Memory B cell (primary cell): ENCODE measurements around the gene PHGDH.

Experiments used
- ATAC-seq: fragments of 150-1000 bp; cut with Tn5 transposase; 2 replicates; pipeline ENCODE4 v1.10.0; 2021; ENCODE audit warnings: low read depth, mild to moderate bottlenecking, moderate library complexity
- DNase-seq, 2 donors: peaks; one replicate each; pipeline ENCODE4 v3.0.0; 2022; ENCODE audit warnings: low spot score in 2 of 2
- H3K27ac Mint-ChIP-seq: one replicate; pipeline ENCODE4 v1.8.0; 2022; ENCODE audit warnings: mild to moderate bottlenecking, moderate library complexity, mixed read lengths
- H3K27me3 Mint-ChIP-seq: one replicate; pipeline ENCODE4 v1.8.0; 2022; ENCODE audit warnings: mixed read lengths
- H3K36me3 Mint-ChIP-seq: one replicate; pipeline ENCODE4 v1.8.0; 2022; ENCODE audit warnings: mild to moderate bottlenecking, mixed read lengths
- H3K4me1 Mint-ChIP-seq: one replicate; pipeline ENCODE4 v1.8.0; 2022; ENCODE audit warnings: mixed read lengths
- H3K4me3 Mint-ChIP-seq: one replicate; pipeline ENCODE4 v1.8.0; 2022; ENCODE audit warnings: mild to moderate bottlenecking, moderate library complexity, mixed read lengths
- H3K9me3 Mint-ChIP-seq: one replicate; pipeline ENCODE4 v1.8.0; 2022; ENCODE audit warnings: mixed read lengths

PHGDH gene

DNA sequence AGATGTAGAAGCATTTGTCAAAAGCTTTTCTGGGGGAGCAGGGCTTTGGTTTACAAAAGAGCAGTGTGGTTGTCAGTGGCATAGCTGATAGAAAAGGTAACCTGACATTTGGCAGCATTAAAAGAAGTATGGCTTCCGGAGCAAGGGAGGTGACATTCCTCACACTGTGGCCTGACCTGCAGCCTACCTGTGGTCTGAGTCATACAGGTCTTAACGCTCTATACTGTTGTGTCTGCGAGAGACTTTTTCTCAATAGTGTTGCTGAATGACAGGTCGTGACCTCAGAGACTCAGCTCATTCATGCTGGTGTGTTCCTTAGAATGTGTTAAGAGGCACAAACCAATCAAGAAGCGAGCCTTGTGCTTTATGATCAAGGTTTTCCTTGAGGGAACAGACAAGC is 19.3 kb downstream of the PHGDH start:
- Mint-ChIP-seq H3K36me3 (peaks cover 10% of the 10 kb centered on the region), H3K27ac (no peak overlapping the region), H3K4me3 (no peak overlapping the region), H3K27me3 (no peaks in the 10 kb centered on the region), H3K4me1 (peaks cover 2% of the 10 kb centered on the region), H3K9me3 (no peaks in the 10 kb centered on the region)
- ATAC-seq (no peak), DNase-seq (no peak)

DNA sequence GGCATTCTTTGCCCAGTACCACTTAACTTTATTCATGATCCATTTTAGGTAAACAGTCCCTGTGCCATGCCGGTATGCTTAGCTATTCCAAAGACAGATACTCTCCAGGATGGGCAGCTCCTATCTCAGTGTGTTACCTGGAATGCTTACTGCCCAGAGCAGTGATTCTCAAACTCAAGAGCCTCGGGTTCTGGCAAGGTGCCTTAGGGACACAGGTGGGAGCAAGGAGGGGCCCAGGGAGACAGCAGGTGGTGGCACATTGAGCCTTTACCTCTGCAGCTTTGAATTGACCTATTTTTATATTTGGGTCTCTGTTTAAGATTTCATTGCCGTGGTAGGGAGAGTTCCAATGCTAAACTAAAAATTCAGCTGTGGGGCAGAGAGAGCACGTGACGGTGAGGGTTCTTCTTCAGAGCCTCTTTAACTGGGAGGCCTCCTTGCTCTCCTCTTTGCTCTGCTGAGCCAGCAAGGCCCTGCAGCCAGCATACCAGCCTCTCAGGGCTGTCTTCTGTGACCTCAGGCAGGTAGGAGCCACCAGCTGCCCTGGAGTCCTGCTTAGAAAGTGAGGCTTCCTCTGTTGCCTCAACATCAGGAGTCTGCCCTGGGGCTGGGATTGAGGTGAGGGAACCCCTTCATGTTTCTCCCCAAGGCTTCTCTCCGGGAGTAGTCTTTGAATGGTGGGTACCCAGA is 20.2 kb downstream of the PHGDH start:
- Mint-ChIP-seq H3K27ac (no peak overlapping the region), H3K9me3 (no peaks in the 10 kb centered on the region), H3K36me3 (peaks cover 10% of the 10 kb centered on the region), H3K27me3 (no peaks in the 10 kb centered on the region), H3K4me1 (peaks cover 2% of the 10 kb centered on the region), H3K4me3 (no peak overlapping the region)
- ATAC-seq (no peak), DNase-seq (no peak)

DNA sequence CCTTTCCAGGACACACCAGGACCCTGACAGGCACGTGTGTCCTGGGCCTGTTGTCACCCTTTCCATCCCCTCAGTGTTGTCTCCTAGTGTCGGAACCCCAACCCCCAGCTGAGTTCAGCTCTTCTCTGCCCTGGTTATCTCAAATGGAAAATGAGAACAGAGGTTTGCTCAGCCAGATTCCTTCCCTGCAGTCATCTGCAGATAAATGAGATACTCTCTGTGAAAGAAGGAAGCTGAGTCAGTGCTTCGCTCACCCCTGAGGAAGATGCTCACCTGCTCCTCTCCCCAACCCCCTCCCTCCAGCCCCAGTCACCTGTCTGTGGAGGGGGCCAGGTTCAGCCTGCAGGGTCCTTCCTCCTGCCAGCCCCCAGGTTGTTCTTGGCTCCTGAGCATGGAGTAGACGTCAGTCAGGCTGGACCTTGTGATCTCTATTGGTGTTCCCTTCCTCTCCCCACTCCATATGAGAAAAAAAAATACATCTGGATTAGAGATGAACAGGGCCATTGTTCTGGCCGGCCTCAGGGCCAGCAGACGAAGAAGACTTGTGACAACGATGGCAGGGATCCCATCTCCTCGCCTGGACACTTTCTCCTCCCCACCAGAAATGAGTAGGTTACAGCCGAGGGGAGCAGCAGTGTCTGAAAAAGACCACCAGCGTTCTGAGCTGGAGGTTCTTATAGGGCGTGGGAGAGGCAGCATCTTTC is 20.9 kb downstream of the PHGDH start:
- Mint-ChIP-seq H3K4me3 (no peak overlapping the region), H3K36me3 (peaks cover 10% of the 10 kb centered on the region), H3K27ac (no peak overlapping the region)

DNA sequence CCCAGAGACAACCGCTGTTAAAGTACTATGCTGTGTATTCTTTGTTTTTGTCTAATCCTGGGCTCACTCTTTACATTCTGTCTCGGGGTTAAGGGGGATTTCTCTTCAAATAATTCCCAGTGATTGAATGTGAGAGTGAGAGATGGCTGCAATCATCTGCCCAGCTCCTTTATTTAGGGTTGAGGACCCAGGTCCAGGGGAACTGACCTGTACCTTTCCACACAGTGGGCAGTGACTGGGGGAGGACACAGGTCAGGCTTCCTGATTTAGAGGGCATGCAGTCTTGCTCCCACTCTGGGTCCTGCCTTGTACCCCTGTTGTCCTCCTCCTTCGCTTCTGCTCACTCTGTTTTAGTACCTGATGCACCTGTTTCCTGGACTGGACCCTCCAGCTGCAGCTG is 22.0 kb downstream of the PHGDH start:
- no peak for DNase-seq
- peaks cover 10% of the 10 kb centered on the region for H3K36me3 Mint-ChIP-seq
- no peaks in the 10 kb centered on the region for H3K4me1 Mint-ChIP-seq
- no peak overlapping the region for H3K4me3 Mint-ChIP-seq
- H3K27me3 Mint-ChIP-seq = no peaks in the 10 kb centered on the region
- H3K9me3 Mint-ChIP-seq = no peaks in the 10 kb centered on the region
- H3K27ac Mint-ChIP-seq = no peak overlapping the region
- no peak for ATAC-seq

More for the DNA sequence above, 20.9 kb downstream of the PHGDH start:
- ATAC-seq (no peak), DNase-seq (no peak)
- Mint-ChIP-seq H3K27me3 (no peaks in the 10 kb centered on the region), H3K4me1 (peaks cover 2% of the 10 kb centered on the region), H3K9me3 (no peaks in the 10 kb centered on the region)

DNA sequence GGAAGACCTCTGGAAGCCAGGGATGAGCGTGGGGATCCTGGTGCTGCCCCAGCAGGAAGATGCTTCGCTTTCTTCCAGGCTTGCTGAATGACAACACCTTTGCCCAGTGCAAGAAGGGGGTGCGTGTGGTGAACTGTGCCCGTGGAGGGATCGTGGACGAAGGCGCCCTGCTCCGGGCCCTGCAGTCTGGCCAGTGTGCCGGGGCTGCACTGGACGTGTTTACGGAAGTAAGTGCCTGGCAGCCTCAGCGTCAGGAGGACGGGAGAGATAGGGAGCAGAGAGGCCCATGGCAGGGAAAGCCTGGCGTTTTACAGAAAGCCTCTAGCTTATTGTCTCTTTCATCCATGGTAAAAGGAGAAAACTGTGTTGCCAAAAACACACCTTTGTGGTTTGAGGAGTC is 23.5 kb downstream of the PHGDH start:
- Mint-ChIP-seq H3K27me3 (no peaks in the 10 kb centered on the region), H3K4me3 (no peak overlapping the region), H3K9me3 (no peaks in the 10 kb centered on the region), H3K36me3 (peaks cover 7% of the 10 kb centered on the region), H3K27ac (no peak overlapping the region), H3K4me1 (no peaks in the 10 kb centered on the region)
- ATAC-seq (no peak), DNase-seq (no peak)

DNA sequence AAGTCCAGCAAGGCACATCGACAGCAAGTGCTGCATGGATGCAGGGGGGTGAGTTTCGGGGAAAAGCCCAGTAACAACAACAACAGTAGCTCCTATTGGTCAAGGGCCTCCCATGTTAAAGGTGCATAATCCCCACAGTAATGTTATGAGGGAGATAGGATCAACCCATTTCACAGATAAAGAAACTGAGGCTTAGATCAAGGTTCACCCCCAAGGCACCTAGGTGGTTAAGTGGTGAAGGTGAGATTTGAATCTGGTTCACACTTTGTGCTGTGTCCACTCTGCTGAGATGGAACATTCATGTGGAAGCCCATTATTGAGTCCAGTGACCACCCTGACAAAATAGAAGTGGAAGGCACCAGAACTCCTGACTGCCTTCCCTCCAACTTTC is 24.9 kb downstream of the PHGDH start:
- H3K27me3 Mint-ChIP-seq = no peaks in the 10 kb centered on the region
- no peak overlapping the region for H3K27ac Mint-ChIP-seq
- H3K4me1 Mint-ChIP-seq = no peaks in the 10 kb centered on the region
- DNase-seq = no peak
- ATAC-seq = no peak
- H3K4me3 Mint-ChIP-seq = no peak overlapping the region
- H3K36me3 Mint-ChIP-seq = peaks cover 7% of the 10 kb centered on the region
- no peaks in the 10 kb centered on the region for H3K9me3 Mint-ChIP-seq

DNA sequence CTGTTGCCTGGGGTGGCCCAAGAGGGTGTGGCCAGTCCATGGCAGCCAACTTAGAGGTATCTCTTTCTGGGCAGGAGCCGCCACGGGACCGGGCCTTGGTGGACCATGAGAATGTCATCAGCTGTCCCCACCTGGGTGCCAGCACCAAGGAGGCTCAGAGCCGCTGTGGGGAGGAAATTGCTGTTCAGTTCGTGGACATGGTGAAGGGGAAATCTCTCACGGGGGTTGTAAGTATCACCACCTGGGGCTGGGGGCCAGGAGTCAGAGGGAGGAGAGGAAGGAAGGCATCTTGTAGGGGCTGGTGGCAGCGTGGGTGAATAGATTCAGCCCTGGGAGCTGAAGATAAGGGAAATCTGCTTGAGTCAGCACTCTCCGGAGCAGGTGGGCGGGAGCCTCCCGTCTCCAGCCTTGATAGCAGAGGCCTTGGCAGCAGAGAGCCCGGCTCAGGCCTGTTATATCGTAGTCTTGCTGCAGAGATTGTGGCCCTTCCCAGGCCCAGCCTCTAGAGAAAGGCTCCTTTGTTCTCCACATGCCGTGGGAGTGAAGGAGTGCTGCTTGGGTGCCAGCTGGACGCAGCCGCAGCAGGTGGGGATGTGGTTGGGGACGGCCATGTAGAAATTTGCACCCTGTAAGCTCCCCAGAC is 25.4 kb downstream of the PHGDH start:
- Mint-ChIP-seq H3K36me3 (peaks cover 7% of the 10 kb centered on the region), H3K27ac (no peak overlapping the region), H3K4me3 (no peak overlapping the region), H3K27me3 (no peaks in the 10 kb centered on the region), H3K9me3 (no peaks in the 10 kb centered on the region), H3K4me1 (no peaks in the 10 kb centered on the region)
- ATAC-seq (no peak), DNase-seq (no peak)

DNA sequence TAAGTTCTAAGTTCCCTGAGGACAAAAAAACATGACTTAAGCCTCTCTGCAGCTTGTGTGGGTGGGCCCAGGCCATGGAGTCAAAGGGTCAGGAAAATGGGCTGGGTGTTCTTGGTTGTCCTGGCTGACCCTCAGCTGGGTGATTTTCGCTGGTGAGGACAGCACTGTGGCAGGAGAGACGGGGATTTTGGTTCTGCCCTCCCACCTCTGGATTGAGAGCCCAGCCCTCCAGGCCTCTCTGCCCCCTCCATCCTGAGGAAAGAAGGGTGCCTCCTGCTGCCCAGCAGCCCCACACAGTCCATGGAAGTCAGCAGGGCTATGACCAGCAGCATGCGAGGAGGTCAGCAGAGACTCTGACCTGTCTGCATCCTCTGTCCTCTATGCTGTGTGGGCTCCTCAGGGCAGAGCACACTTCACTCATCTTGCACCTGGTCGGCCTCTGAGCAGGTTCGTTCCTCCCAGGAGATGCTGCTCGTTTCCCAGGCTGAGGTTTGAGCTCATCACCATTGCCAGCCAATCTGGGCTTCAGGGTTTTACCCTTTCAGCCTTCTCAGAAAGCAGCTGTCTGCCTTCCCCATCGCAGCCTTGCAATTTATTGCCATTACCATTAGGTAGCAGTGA is 26.5 kb downstream of the PHGDH start:
- ATAC-seq (no peak), DNase-seq (no peak)
- peaks cover 8% of the 10 kb centered on the region for H3K36me3 Mint-ChIP-seq
- H3K27me3 Mint-ChIP-seq = no peaks in the 10 kb centered on the region
- H3K4me3 Mint-ChIP-seq = no peak overlapping the region
- H3K27ac Mint-ChIP-seq = no peak overlapping the region
- H3K4me1 Mint-ChIP-seq = no peaks in the 10 kb centered on the region
- H3K9me3 Mint-ChIP-seq = no peaks in the 10 kb centered on the region

DNA sequence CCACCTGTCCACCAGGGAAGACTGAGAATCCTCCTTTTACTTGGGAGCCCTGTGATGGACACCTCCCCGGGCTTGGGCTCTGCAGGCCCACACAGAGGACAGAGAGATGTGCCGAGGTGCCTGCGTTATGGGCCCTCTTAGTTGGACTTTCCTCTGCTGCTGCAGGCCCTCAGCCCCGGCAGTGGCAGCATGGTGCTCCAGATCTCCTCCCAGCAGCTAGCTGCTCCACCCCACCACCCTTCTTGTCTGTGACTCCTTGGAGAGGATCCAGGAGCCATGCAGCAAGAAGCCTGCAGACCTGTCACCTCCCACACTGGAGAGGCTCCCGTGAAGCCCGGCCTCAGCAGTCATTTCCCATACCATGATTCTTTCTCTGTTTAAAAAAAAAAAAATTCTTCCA is 27.4 kb downstream of the PHGDH start:
- Mint-ChIP-seq H3K27ac (no peak overlapping the region), H3K36me3 (peaks cover 6% of the 10 kb centered on the region), H3K4me1 (peaks cover 2% of the 10 kb centered on the region), H3K4me3 (no peak overlapping the region), H3K9me3 (no peaks in the 10 kb centered on the region), H3K27me3 (no peaks in the 10 kb centered on the region)
- no peak for ATAC-seq
- no peak for DNase-seq

DNA sequence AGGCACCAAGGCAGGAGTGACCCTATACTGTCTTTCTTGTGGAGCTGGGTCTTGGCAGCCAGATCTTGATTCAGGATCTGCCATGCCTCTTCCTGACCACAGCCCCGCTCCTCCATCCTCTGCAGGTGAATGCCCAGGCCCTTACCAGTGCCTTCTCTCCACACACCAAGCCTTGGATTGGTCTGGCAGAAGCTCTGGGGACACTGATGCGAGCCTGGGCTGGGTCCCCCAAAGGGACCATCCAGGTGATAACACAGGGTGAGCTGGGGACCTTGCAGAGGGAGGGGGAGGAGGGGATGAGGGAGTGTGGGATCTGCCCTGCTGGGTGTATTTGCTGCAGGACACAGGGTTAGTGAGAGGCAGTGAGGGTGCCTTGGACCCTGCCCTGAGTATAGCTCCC is 28.5 kb downstream of the PHGDH start:
- Mint-ChIP-seq H3K9me3 (no peaks in the 10 kb centered on the region), H3K4me3 (no peak overlapping the region), H3K27me3 (no peaks in the 10 kb centered on the region), H3K4me1 (peaks cover 5% of the 10 kb centered on the region), H3K36me3 (peaks cover 2% of the 10 kb centered on the region), H3K27ac (no peak overlapping the region)
- ATAC-seq = no peak
- DNase-seq = no peak

DNA sequence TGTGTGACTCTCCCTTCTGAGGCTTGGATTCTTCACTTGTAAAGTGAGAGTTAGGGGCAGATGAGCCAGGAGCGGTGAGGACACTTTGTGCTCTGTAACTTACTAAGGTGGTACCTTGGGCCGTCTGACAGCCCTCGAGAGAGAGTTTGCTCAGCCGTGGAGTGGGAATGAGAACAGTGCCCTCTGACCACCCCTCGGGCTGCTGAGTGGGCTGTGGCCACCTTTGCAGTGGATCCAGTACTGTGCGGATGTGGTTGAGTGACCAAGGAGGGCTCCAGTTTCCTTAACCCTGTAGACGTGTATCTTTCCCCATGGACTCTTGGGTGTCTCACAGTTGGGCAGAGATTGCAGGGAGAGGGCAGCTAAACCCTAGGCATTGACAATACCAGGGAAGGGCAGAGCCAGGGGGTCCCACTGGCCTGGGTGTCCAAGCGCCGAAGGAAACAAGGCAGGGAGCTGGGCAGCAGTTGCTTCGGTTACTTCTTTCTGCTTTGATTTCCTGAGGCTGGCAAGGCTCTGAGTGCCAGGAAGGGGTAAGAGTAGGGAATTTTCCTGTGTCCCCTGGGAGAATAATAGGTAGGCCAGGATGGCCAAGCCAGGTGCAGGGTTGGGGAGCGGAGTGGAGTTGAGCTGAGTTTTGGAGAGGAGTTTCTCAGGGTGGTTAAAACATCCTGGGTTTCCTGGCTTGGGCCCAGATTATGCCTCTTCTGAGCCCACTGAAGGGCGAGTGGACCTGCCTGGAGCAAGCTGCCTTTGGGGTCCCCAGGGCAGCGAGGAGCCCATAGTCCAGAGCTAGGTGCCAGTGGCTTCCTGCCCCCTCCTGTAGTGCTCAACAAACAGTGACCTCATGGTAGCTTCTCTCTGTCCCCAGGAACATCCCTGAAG is 29.4 kb downstream of the PHGDH start:
- DNase-seq (no peak), ATAC-seq (no peak)
- Mint-ChIP-seq H3K9me3 (no peaks in the 10 kb centered on the region), H3K27ac (no peak overlapping the region), H3K27me3 (no peaks in the 10 kb centered on the region), H3K4me3 (no peak overlapping the region), H3K4me1 (peaks cover 8% of the 10 kb centered on the region), H3K36me3 (peaks cover 2% of the 10 kb centered on the region)

DNA sequence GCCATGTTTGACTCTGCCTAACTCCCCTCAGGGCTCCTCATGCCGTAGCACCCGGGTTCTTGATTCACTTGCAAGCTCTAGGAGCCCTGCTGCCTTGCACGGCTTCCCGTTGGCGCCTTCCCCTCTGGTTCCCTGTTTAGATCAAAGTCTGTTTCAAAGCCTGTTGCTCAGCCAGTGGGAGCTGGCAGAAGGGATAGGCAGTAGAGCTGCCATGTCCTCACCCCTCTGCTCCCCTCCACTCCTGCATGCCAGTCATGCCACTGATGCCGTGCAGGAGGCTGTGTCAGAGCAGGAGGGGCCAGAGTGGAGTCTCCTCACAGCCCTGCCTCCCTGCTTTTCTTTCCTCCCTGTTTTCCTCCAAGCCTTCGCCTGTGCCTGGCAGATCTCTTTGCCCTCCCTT is 30.5 kb downstream of the PHGDH start:
- H3K27me3 Mint-ChIP-seq = no peaks in the 10 kb centered on the region
- no peaks in the 10 kb centered on the region for H3K9me3 Mint-ChIP-seq
- ATAC-seq (no peak), DNase-seq (no peak)
- H3K27ac Mint-ChIP-seq = no peak overlapping the region
- peaks cover 8% of the 10 kb centered on the region for H3K4me1 Mint-ChIP-seq
- H3K4me3 Mint-ChIP-seq = no peak overlapping the region
- peaks cover 2% of the 10 kb centered on the region for H3K36me3 Mint-ChIP-seq

DNA sequence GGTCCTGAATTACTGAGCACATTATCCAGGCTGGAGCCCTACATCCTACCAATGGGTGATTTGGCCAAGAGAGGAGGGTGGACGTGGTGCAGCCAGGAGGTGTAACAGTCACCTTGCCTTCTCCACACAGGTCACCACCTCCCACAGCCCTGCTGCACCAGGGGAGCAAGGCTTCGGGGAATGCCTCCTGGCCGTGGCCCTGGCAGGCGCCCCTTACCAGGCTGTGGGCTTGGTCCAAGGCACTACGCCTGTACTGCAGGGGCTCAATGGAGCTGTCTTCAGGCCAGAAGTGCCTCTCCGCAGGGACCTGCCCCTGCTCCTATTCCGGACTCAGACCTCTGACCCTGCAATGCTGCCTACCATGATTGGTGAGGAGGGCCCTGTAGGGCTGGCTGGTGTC is 30.9 kb downstream of the PHGDH start:
- Mint-ChIP-seq H3K27ac (no peak overlapping the region), H3K4me1 (peaks cover 8% of the 10 kb centered on the region), H3K27me3 (no peaks in the 10 kb centered on the region), H3K4me3 (no peak overlapping the region), H3K9me3 (no peaks in the 10 kb centered on the region), H3K36me3 (peaks cover 2% of the 10 kb centered on the region)
- ATAC-seq (no peak), DNase-seq (no peak)
